ENCODE measurements around the gene NPLOC4.
"Not testable (repeated sequence)": the region's sequence is repeated elsewhere in the genome, so short reads cannot be mapped to it uniquely, and the experiment has no call there.

GRCh38 chr17:81675515-81676221, 38.8 kb upstream of the NPLOC4 start:
- TF ChIP-seq POLR2A (IDR thresholded peaks at IDR 0.05): not testable (repeated sequence)
- TF ChIP-seq, protein P1, sequence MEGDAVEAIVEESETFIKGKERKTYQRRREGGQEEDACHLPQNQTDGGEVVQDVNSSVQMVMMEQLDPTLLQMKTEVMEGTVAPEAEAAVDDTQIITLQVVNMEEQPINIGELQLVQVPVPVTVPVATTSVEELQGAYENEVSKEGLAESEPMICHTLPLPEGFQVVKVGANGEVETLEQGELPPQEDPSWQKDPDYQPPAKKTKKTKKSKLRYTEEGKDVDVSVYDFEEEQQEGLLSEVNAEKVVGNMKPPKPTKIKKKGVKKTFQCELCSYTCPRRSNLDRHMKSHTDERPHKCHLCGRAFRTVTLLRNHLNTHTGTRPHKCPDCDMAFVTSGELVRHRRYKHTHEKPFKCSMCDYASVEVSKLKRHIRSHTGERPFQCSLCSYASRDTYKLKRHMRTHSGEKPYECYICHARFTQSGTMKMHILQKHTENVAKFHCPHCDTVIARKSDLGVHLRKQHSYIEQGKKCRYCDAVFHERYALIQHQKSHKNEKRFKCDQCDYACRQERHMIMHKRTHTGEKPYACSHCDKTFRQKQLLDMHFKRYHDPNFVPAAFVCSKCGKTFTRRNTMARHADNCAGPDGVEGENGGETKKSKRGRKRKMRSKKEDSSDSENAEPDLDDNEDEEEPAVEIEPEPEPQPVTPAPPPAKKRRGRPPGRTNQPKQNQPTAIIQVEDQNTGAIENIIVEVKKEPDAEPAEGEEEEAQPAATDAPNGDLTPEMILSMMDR (IDR thresholded peaks at IDR 0.05): peak; percentile 36 to 68 (median 65)

All from body of pancreas (tissue), 4 donors.